CD8-positive, alpha-beta memory T cell (primary cell): Measurements from ENCODE around the gene KCTD12. TPM values are rescaled to one million over a fixed set of nuclear protein-coding genes. Genes with fewer than 3 reads are reported as not detected.
"Not testable (repeated sequence)": the region's sequence is repeated elsewhere in the genome, so short reads cannot be mapped to it uniquely, and the experiment has no call there.

Experiments used
- CTCF ChIA-PET: fragments of 350-600 bp; sonication (Branson Sonifier 250); formaldehyde crosslinking; loops from one replicate; lab custom pipeline; 2021; ENCODE audit warnings: antibody characterized with exemption; lab: Charles Lee
- POLR2A ChIA-PET: fragments of 350-600 bp; sonication (Branson Sonifier 250); formaldehyde crosslinking; loops from one replicate; lab custom pipeline; 2021; ENCODE audit warnings: antibody characterized with exemption; lab: Charles Lee
- DNase-seq, 5 donors: peaks; one replicate each; pipeline versions ENCODE4 v3.0.0 to v3.0.0-alpha.2; 2020 to 2022; ENCODE audit warnings: mixed read lengths in 1 of 5
- H3K27ac ChIP-seq: one replicate; pipeline ENCODE4 v1.7.0; 2013; ENCODE audit warnings: low read depth, mild to moderate bottlenecking, low read length, moderate library complexity
- H3K27me3 ChIP-seq: 2 replicates; pipeline ENCODE4 v1.7.0; 2013; ENCODE audit warnings: low read length, mild to moderate bottlenecking; ENCODE audit not compliant: insufficient read depth, poor library complexity, severe bottlenecking
- H3K36me3 ChIP-seq: 2 replicates; pipeline ENCODE4 v1.7.0; 2013; ENCODE audit warnings: mild to moderate bottlenecking, low read length, moderate library complexity; ENCODE audit not compliant: insufficient read depth
- H3K4me1 ChIP-seq: 2 replicates; pipeline ENCODE4 v1.7.0; 2013; ENCODE audit warnings: mild to moderate bottlenecking, low read length, moderate library complexity; ENCODE audit not compliant: insufficient read depth
- H3K4me3 ChIP-seq: 2 replicates; pipeline ENCODE4 v1.7.0; 2013; ENCODE audit warnings: mild to moderate bottlenecking, low read length
- H3K9me3 ChIP-seq: 2 replicates; pipeline ENCODE4 v1.7.0; 2013; ENCODE audit warnings: mild to moderate bottlenecking, low read length
- H3K27ac Mint-ChIP-seq, 8 donors: one replicate each; pipeline ENCODE4 v1.8.0; 2020 to 2021; ENCODE audit warnings: mixed read lengths in 8 of 8, mild to moderate bottlenecking in 6 of 8, inconsistent platforms in 3 of 8, moderate library complexity in 3 of 8
- H3K27me3 Mint-ChIP-seq, 2 donors: one replicate each; pipeline ENCODE4 v1.8.0; 2020 to 2021; ENCODE audit warnings: mixed read lengths in 2 of 2, mild to moderate bottlenecking in 1 of 2, moderate library complexity in 1 of 2
- H3K36me3 Mint-ChIP-seq, 3 donors: one replicate each; pipeline ENCODE4 v1.8.0; 2020 to 2021; ENCODE audit warnings: mixed read lengths in 3 of 3, inconsistent platforms in 1 of 3, mild to moderate bottlenecking in 1 of 3
- H3K4me1 Mint-ChIP-seq, 3 donors: one replicate each; pipeline ENCODE4 v1.8.0; 2020 to 2021; ENCODE audit warnings: mixed read lengths in 3 of 3, inconsistent platforms in 1 of 3, mild to moderate bottlenecking in 1 of 3
- H3K4me3 Mint-ChIP-seq, 7 donors: one replicate each; pipeline ENCODE4 v1.8.0; 2020 to 2021; ENCODE audit warnings: mixed read lengths in 7 of 7, mild to moderate bottlenecking in 6 of 7, moderate library complexity in 4 of 7, inconsistent platforms in 2 of 7
- H3K9me3 Mint-ChIP-seq, 5 donors: one replicate each; pipeline ENCODE4 v1.8.0; 2020 to 2022; ENCODE audit warnings: mixed read lengths in 5 of 5, mild to moderate bottlenecking in 3 of 5, moderate library complexity in 2 of 5, inconsistent platforms in 1 of 5
- polyA plus RNA-seq: library from polyadenylated mRNA; unstranded; fragments of 300-500 nt; fragmentation: Illumina TruSeq; gene quantifications from one replicate; pipeline ENCODE4 v1.2.3, GENCODE V29; 2021
- total RNA-seq, 2 experiments: library from RNA; stranded (reverse); gene quantifications; one replicate each; pipeline ENCODE4 v1.2.3, GENCODE V29; 2021

The KCTD12 gene
- total and polyA plus RNA-seq, 3 experiments from 2014 or later: 0.07 to 5.8 (median 5.1) TPM

GRCh38 chr13:76897171-76897570 is 11.0 kb upstream of the KCTD12 start:
- Mint-ChIP-seq H3K9me3 (peaks cover 0 to 12% (median 7%) of the 10 kb centered on the region in 5 donors), H3K27me3 (peaks cover 7 to 40% of the 10 kb centered on the region in 2 donors)
- H3K27ac Mint-ChIP-seq, H3K4me3 ChIP-seq, DNase-seq, H3K27me3 ChIP-seq, POLR2A ChIA-PET, H3K4me1 ChIP-seq, H3K27ac ChIP-seq, H3K4me3 Mint-ChIP-seq, CTCF ChIA-PET, H3K9me3 ChIP-seq, H3K4me1 Mint-ChIP-seq, H3K36me3 ChIP-seq, H3K36me3 Mint-ChIP-seq: not testable (repeated sequence)

GRCh38 chr13:76894401-76895110 is 8.4 kb upstream of the KCTD12 start:
- Mint-ChIP-seq H3K9me3 (peaks cover 0 to 9% (median 7%) of the 10 kb centered on the region in 5 donors), H3K27ac (no peak overlapping the region), H3K27me3 (peaks cover 10 to 41% of the 10 kb centered on the region in 2 donors), H3K36me3 (peaks cover 0 to 5% (median 0%) of the 10 kb centered on the region in 3 donors), H3K4me1 (peaks cover 1 to 8% (median 7%) of the 10 kb centered on the region in 3 donors), H3K4me3 (no peak overlapping the region)
- ChIA-PET CTCF (interaction anchor here (0.9 to 1.8 kb wide), 5 partner anchors 8 to 1199 kb away, joined by 3 to 6 read pairs (median 4); partner anchors contain the start of gene KCTD12), POLR2A (interaction anchor here (1.3 kb wide), 1 partner anchor 9 kb away, joined by 4 read pairs; no protein-coding TSS in a partner anchor)
- H3K27ac ChIP-seq: no peak overlapping the region
- no peak overlapping the region for H3K4me3 ChIP-seq
- no peaks in the 10 kb centered on the region for H3K27me3 ChIP-seq
- H3K9me3 ChIP-seq: no peaks in the 10 kb centered on the region
- DNase-seq: no peak
- no peaks in the 10 kb centered on the region for H3K36me3 ChIP-seq
- H3K4me1 ChIP-seq: peaks cover 4% of the 10 kb centered on the region

GRCh38 chr13:76892488-76892887 is 6.3 kb upstream of the KCTD12 start:
- peaks cover 1 to 9% (median 8%) of the 10 kb centered on the region in 3 donors for H3K4me1 Mint-ChIP-seq

GRCh38 chr13:76890021-76890420 is 3.8 kb upstream of the KCTD12 start:
- DNase-seq: no peak
- Histone ChIP-seq H3K4me1 (peaks cover 7% of the 10 kb centered on the region), H3K9me3 (no peaks in the 10 kb centered on the region), H3K36me3 (no peaks in the 10 kb centered on the region), H3K4me3 (no peak overlapping the region), H3K27ac (no peak overlapping the region), H3K27me3 (peaks cover 8% of the 10 kb centered on the region)
- Mint-ChIP-seq H3K36me3 (peaks cover 0 to under 1% (median 0%) of the 10 kb centered on the region in 3 donors), H3K4me3 (no peak overlapping the region), H3K27ac (no peak overlapping the region), H3K4me1 (peaks cover 6 to 19% (median 16%) of the 10 kb centered on the region in 3 donors), H3K27me3 (peaks cover 18 to 55% of the 10 kb centered on the region in 2 donors), H3K9me3 (no peaks in the 10 kb centered on the region)
- POLR2A ChIA-PET: no interaction called here
- CTCF ChIA-PET: interaction anchor here (1.2 kb wide), 1 partner anchor 1014 kb away, joined by 3 read pairs; no protein-coding TSS in a partner anchor

More at GRCh38 chr13:76892488-76892887, 6.3 kb upstream of the KCTD12 start:
- Mint-ChIP-seq H3K4me3 (no peak overlapping the region), H3K9me3 (no peaks in the 10 kb centered on the region), H3K27me3 (peaks cover 18 to 52% of the 10 kb centered on the region in 2 donors), H3K36me3 (no peaks in the 10 kb centered on the region), H3K27ac (no peak overlapping the region)
- H3K27ac ChIP-seq: no peak overlapping the region
- no peaks in the 10 kb centered on the region for H3K36me3 ChIP-seq
- no peak overlapping the region for H3K4me3 ChIP-seq
- no peaks in the 10 kb centered on the region for H3K9me3 ChIP-seq
- peaks cover 4% of the 10 kb centered on the region for H3K4me1 ChIP-seq
- H3K27me3 ChIP-seq: peaks cover 8% of the 10 kb centered on the region
- ChIA-PET CTCF (no interaction called here), POLR2A (no interaction called here)
- no peak for DNase-seq

- Mint-ChIP-seq H3K27me3 (peaks cover 21 to 60% of the 10 kb centered on the region in 2 donors), H3K27ac (no peak overlapping the region), H3K9me3 (no peaks in the 10 kb centered on the region), H3K36me3 (peaks cover 0 to 1% (median 0%) of the 10 kb centered on the region in 3 donors), H3K4me1 (peaks cover 11 to 21% (median 16%) of the 10 kb centered on the region in 3 donors), H3K4me3 (no peak overlapping the region)
- Histone ChIP-seq H3K27me3 (peaks cover 9% of the 10 kb centered on the region), H3K9me3 (no peaks in the 10 kb centered on the region), H3K36me3 (no peaks in the 10 kb centered on the region), H3K4me1 (peaks cover 12% of the 10 kb centered on the region), H3K4me3 (no peak overlapping the region), H3K27ac (no peak overlapping the region)
- ChIA-PET CTCF (interaction anchor here (1.1 to 1.2 kb wide), 2 partner anchors 10 to 1013 kb away, joined by 3 to 4 read pairs; no protein-coding TSS in a partner anchor), POLR2A (no interaction called here)
- no peak for DNase-seq
Measured at GRCh38 chr13:76889254-76889653, 3.0 kb upstream of the KCTD12 start.

GRCh38 chr13:76888421-76888820 is 2.2 kb upstream of the KCTD12 start:
- DNase-seq: no peak
- peak overlapping the region in 5 of 7 donors; percentile 17 to 73 (median 46) for H3K4me3 Mint-ChIP-seq
- Histone ChIP-seq H3K36me3 (no peaks in the 10 kb centered on the region), H3K9me3 (no peaks in the 10 kb centered on the region), H3K4me3 (no peak overlapping the region), H3K4me1 (peaks cover 12% of the 10 kb centered on the region), H3K27ac (no peak overlapping the region), H3K27me3 (peaks cover 11% of the 10 kb centered on the region)
- H3K36me3 Mint-ChIP-seq: peaks cover 0 to 1% (median 0%) of the 10 kb centered on the region in 3 donors
- H3K27me3 Mint-ChIP-seq: peaks cover 20 to 63% of the 10 kb centered on the region in 2 donors
- no peaks in the 10 kb centered on the region for H3K9me3 Mint-ChIP-seq
- H3K27ac Mint-ChIP-seq: no peak overlapping the region
- ChIA-PET POLR2A (no interaction called here), CTCF (interaction anchor here (1.1 kb wide), 1 partner anchor 10 kb away, joined by 4 read pairs; no protein-coding TSS in a partner anchor)
- peaks cover 11 to 22% (median 16%) of the 10 kb centered on the region in 3 donors for H3K4me1 Mint-ChIP-seq

- Histone ChIP-seq H3K27ac (no peak overlapping the region), H3K4me3 (peak overlapping the region; percentile 41), H3K27me3 (peaks cover 11% of the 10 kb centered on the region), H3K9me3 (no peaks in the 10 kb centered on the region), H3K36me3 (no peaks in the 10 kb centered on the region), H3K4me1 (peaks cover 12% of the 10 kb centered on the region)
- ChIA-PET POLR2A (no interaction called here), CTCF (interaction anchor here (0.8 to 3.8 kb wide), 2 partner anchors 15 to 1191 kb away, joined by 3 to 13 read pairs; no protein-coding TSS in a partner anchor)
- peak overlapping the region; percentile 73 to 90 (median 78) for H3K4me3 Mint-ChIP-seq
- H3K36me3 Mint-ChIP-seq: peaks cover 0 to 1% (median 0%) of the 10 kb centered on the region in 3 donors
- peaks cover 20 to 64% of the 10 kb centered on the region in 2 donors for H3K27me3 Mint-ChIP-seq
- peak overlapping the region in 2 of 8 donors; percentile 10 to 25 for H3K27ac Mint-ChIP-seq
- H3K4me1 Mint-ChIP-seq: peaks cover 11 to 22% (median 16%) of the 10 kb centered on the region in 3 donors
- no peak for DNase-seq
- no peaks in the 10 kb centered on the region for H3K9me3 Mint-ChIP-seq
Measured at GRCh38 chr13:76887076-76887563, 915 bp upstream of the KCTD12 start.

- Histone ChIP-seq H3K27ac (no peak overlapping the region), H3K4me1 (peaks cover 12% of the 10 kb centered on the region), H3K4me3 (peak overlapping the region; percentile 57), H3K27me3 (peaks cover 11% of the 10 kb centered on the region), H3K36me3 (no peaks in the 10 kb centered on the region), H3K9me3 (no peaks in the 10 kb centered on the region)
- Mint-ChIP-seq H3K4me1 (peaks cover 11 to 22% (median 16%) of the 10 kb centered on the region in 3 donors), H3K4me3 (peak overlapping the region; percentile 11 to 76 (median 53)), H3K9me3 (no peaks in the 10 kb centered on the region), H3K36me3 (peaks cover 0 to 1% (median 0%) of the 10 kb centered on the region in 3 donors), H3K27ac (no peak overlapping the region), H3K27me3 (peaks cover 18 to 64% of the 10 kb centered on the region in 2 donors)
- POLR2A ChIA-PET: interaction anchor here (0.6 to 1.5 kb wide), 4 partner anchors 9 to 162 kb away, joined by 3 to 8 read pairs (median 4); partner anchors contain the start of gene CLN5
- peak in 1 of 5 donors; percentile 1 for DNase-seq
- CTCF ChIA-PET: interaction anchor here (0.9 to 3.8 kb wide), 6 partner anchors 9 to 1190 kb away, joined by 4 to 13 read pairs (median 4); no protein-coding TSS in a partner anchor
Measured at GRCh38 chr13:76886005-76886291, 257 bp downstream of the KCTD12 start.
